Ovary (tissue), 3 donors: ENCODE data around the gene OR11L1.

ENCODE experiments used
- CTCF ChIP-seq, 3 donors: fragments of 450-650 bp in 2 of 3; fragments of 200-600 bp in 1 of 3; IDR thresholded peaks; one replicate each; pipeline versions ENCODE4 v1.5.1 to v1.8.0; 2016 to 2022; ENCODE audit warnings: antibody characterized with exemption in 3 of 3, mild to moderate bottlenecking in 1 of 3
- EP300 ChIP-seq: sonication (generic); formaldehyde crosslinking; IDR thresholded peaks from one replicate; pipeline ENCODE4 v1.6.1; 2017; ENCODE audit warnings: antibody characterized with exemption
- donor health status: DM: no; HTN: no; CAD: no.

GRCh38 chr1:247812637-247813036, 29.1 kb downstream of the OR11L1 start:
- TF ChIP-seq EP300 (no peak), CTCF (IDR thresholded peaks at IDR 0.05) (no peak)
